Tibial artery (tissue), 4 donors: Measurements from ENCODE around the gene SLC38A8.

Experiments
- DNase-seq, 2 donors: peaks; one replicate each; pipeline ENCODE4 v3.0.0-alpha.2; 2019
- H3K27ac ChIP-seq, 2 donors: fragments of 200-600 bp; sonication (generic) in 1 of 2; 1 replicate in 1 of 2; 2 replicates in 1 of 2; pipeline ENCODE4 v1.5.1; 2018 to 2019; ENCODE audit warnings: mild to moderate bottlenecking in 1 of 2
- H3K27me3 ChIP-seq, 2 donors: fragments of 200-600 bp; sonication (generic) in 1 of 2; one replicate each; pipeline versions ENCODE4 v1.5.1 to v1.6.0; 2016 to 2019
- H3K36me3 ChIP-seq, 3 donors: fragments of 200-600 bp; sonication (generic) in 2 of 3; one replicate each; pipeline ENCODE4 v1.5.1; 2016 to 2019; ENCODE audit warnings: mild to moderate bottlenecking in 2 of 3
- H3K4me1 ChIP-seq, 4 donors: fragments of 200-600 bp; sonication (generic) in 2 of 4; 1 replicate in 3 of 4; 2 replicates in 1 of 4; pipeline ENCODE4 v1.5.1; 2016 to 2019
- H3K4me3 ChIP-seq, 2 donors: fragments of 200-600 bp; sonication (generic) in 1 of 2; 1 replicate in 1 of 2; 2 replicates in 1 of 2; pipeline ENCODE4 v1.5.1; 2018 to 2019; ENCODE audit warnings: mild to moderate bottlenecking in 2 of 2
- H3K9me3 ChIP-seq, 3 donors: fragments of 200-600 bp; sonication (generic) in 1 of 3; one replicate each; pipeline ENCODE4 v1.5.1; 2016 to 2019
- intact Hi-C: fragments of 100-400 bp; cut with DNase I; formaldehyde crosslinking; loops from one replicate; pipeline ENCODE4 v1.15.0; 2023; ENCODE audit warnings: low total_unique reads
- TF ChIP-seq, protein P1 (sequence below), 2 experiments: fragments of 200-600 bp in 1 of 2; fragments of 450-650 bp in 1 of 2; IDR thresholded peaks; one replicate each; pipeline ENCODE4 v1.5.1; 2017 to 2019; ENCODE audit warnings: antibody characterized with exemption in 2 of 2, mild to moderate bottlenecking in 1 of 2, moderate library complexity in 1 of 2

SLC38A8 gene

GRCh38 chr16:84048871-84049270, 6.3 kb upstream of the SLC38A8 start:
- H3K4me1 ChIP-seq = no peaks in the 10 kb centered on the region
- H3K27me3 ChIP-seq = peaks cover 0 to 8% of the 10 kb centered on the region in 2 donors
- peaks cover 22 to 56% (median 53%) of the 10 kb centered on the region in 3 donors for H3K36me3 ChIP-seq
- no peak overlapping the region for H3K4me3 ChIP-seq
- no peak for DNase-seq
- TF ChIP-seq, protein P1, sequence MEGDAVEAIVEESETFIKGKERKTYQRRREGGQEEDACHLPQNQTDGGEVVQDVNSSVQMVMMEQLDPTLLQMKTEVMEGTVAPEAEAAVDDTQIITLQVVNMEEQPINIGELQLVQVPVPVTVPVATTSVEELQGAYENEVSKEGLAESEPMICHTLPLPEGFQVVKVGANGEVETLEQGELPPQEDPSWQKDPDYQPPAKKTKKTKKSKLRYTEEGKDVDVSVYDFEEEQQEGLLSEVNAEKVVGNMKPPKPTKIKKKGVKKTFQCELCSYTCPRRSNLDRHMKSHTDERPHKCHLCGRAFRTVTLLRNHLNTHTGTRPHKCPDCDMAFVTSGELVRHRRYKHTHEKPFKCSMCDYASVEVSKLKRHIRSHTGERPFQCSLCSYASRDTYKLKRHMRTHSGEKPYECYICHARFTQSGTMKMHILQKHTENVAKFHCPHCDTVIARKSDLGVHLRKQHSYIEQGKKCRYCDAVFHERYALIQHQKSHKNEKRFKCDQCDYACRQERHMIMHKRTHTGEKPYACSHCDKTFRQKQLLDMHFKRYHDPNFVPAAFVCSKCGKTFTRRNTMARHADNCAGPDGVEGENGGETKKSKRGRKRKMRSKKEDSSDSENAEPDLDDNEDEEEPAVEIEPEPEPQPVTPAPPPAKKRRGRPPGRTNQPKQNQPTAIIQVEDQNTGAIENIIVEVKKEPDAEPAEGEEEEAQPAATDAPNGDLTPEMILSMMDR (IDR thresholded peaks at IDR 0.05) = no peak
- no peak overlapping the region for H3K27ac ChIP-seq
- no peaks in the 10 kb centered on the region for H3K9me3 ChIP-seq
- intact Hi-C loops = no loop called here

GRCh38 chr16:84048270-84048669, 5.7 kb upstream of the SLC38A8 start:
- H3K4me3 ChIP-seq = no peak overlapping the region
- H3K9me3 ChIP-seq = no peaks in the 10 kb centered on the region
- DNase-seq = no peak
- no peak overlapping the region for H3K27ac ChIP-seq
- TF ChIP-seq, protein P1 (IDR thresholded peaks at IDR 0.05) = no peak
- intact Hi-C loops = no loop called here
- H3K4me1 ChIP-seq = no peaks in the 10 kb centered on the region
- H3K27me3 ChIP-seq = peaks cover 0 to 13% of the 10 kb centered on the region in 2 donors
- peaks cover 16 to 50% (median 47%) of the 10 kb centered on the region in 3 donors for H3K36me3 ChIP-seq

DNA sequence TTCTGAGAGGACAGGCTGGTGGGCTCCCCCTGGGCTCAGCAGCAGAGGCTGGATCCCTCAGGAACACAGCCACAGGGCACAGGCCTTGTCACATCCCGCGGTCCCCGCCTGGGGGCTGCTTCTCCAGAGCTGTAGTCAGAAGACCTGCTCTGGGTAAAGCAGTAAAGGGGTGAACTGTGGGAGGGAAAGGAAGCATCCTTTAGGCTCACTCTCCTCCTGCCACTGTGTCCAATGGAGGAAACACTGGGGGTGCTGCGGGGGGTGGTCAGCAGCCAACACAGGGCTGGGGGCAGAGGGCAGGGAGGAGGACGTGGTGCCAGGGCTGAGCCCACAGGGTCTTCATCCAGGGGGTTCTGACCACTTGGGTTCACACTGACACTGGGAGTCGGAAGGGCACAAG, 5.0 kb upstream of the SLC38A8 start:
- no peak for DNase-seq
- H3K27me3 ChIP-seq = peaks cover 0 to 18% of the 10 kb centered on the region in 2 donors
- H3K27ac ChIP-seq = no peak overlapping the region
- H3K4me1 ChIP-seq = no peaks in the 10 kb centered on the region
- TF ChIP-seq, protein P1 (IDR thresholded peaks at IDR 0.05) = no peak
- no peaks in the 10 kb centered on the region for H3K9me3 ChIP-seq
- intact Hi-C loops = no loop called here
- H3K4me3 ChIP-seq = no peak overlapping the region
- peaks cover 12 to 43% (median 43%) of the 10 kb centered on the region in 3 donors for H3K36me3 ChIP-seq

GRCh38 chr16:84047206-84047605, 4.6 kb upstream of the SLC38A8 start:
- Histone ChIP-seq H3K27ac (no peak overlapping the region), H3K36me3 (peaks cover 12 to 39% (median 38%) of the 10 kb centered on the region in 3 donors), H3K4me1 (no peaks in the 10 kb centered on the region), H3K9me3 (no peaks in the 10 kb centered on the region), H3K4me3 (no peak overlapping the region), H3K27me3 (peaks cover 0 to 22% of the 10 kb centered on the region in 2 donors)
- intact Hi-C loops = no loop called here
- TF ChIP-seq, protein P1 (IDR thresholded peaks at IDR 0.05) = no peak
- DNase-seq = no peak

DNA sequence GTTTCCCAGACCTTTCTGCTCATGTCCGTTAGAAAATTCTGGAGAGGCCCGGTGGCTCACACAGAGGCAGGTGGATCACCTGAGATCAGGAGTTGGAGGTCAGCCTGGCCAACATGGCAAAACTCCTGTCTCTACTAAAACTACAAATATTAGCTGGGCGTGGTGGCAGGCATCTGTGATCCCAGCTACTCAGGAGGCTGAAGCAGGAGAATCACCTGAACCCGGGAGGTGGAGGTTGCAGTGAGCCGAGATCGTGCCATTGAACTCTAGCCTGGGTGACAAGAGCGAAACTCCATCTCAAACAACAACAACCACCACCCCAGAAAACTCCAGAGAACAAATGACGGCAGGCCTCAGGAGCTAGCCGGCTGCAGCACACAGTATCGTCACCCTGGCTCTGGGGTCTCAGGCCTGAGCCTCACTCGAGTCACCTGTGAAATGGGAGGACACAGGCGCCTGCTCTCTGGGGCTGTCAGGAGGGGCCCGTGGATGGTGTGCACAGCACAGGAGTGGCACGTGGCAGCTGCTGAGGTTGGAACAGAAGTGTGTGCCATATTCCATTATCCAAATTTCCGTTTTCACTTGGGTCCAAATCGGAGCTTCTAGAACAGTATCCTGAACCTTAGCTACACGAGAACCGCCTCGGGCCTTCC, 3.3 kb upstream of the SLC38A8 start:
- peaks cover 12 to 30% (median 26%) of the 10 kb centered on the region in 3 donors for H3K36me3 ChIP-seq
- no peak overlapping the region for H3K4me3 ChIP-seq
- TF ChIP-seq, protein P1 (IDR thresholded peaks at IDR 0.05) = no peak
- no peaks in the 10 kb centered on the region for H3K4me1 ChIP-seq
- no peak for DNase-seq
- no peaks in the 10 kb centered on the region for H3K9me3 ChIP-seq
- intact Hi-C loops = no loop called here
- H3K27ac ChIP-seq = no peak overlapping the region
- peaks cover 0 to 29% of the 10 kb centered on the region in 2 donors for H3K27me3 ChIP-seq
